Small intestine (tissue), 7 donors: Measurements from ENCODE around the gene DAGLA. TPM values are rescaled to one million over a fixed set of nuclear protein-coding genes. Genes with fewer than 3 reads are reported as not detected.

Experiments
- DNase-seq, 2 donors: peaks; one replicate each; pipeline versions ENCODE4 v3.0.0 to v3.0.0-alpha.2; 2013
- FAIRE-seq: peaks from 2 replicates; lab custom pipeline; 2012; peaks lifted over from hg19 to GRCh38; lab: Jason Lieb, UNC
- H3K27ac ChIP-seq, 3 donors: one replicate each; pipeline ENCODE4 v1.5.1; 2013; ENCODE audit warnings: low read length in 2 of 3, mild to moderate bottlenecking in 2 of 3, control low read depth in 1 of 3, inconsistent platforms in 1 of 3, low read depth in 1 of 3, moderate library complexity in 1 of 3
- H3K27me3 ChIP-seq, 3 donors: one replicate each; pipeline ENCODE4 v1.6.1; 2013; ENCODE audit warnings: low read length in 3 of 3, inconsistent platforms in 1 of 3; ENCODE audit not compliant: control insufficient read depth in 3 of 3, insufficient read depth in 3 of 3
- H3K36me3 ChIP-seq, 3 donors: one replicate each; pipeline ENCODE4 v1.6.1; 2013; ENCODE audit warnings: low read length in 3 of 3, inconsistent platforms in 1 of 3, low read depth in 1 of 3, mild to moderate bottlenecking in 1 of 3, moderate library complexity in 1 of 3; ENCODE audit not compliant: control insufficient read depth in 3 of 3, insufficient read depth in 2 of 3
- H3K4me1 ChIP-seq, 3 donors: one replicate each; pipeline ENCODE4 v1.6.1; 2013; ENCODE audit warnings: low read length in 2 of 3, inconsistent platforms in 1 of 3, low read depth in 1 of 3, mild to moderate bottlenecking in 1 of 3, moderate library complexity in 1 of 3; ENCODE audit not compliant: control insufficient read depth in 3 of 3, insufficient read depth in 2 of 3
- H3K4me3 ChIP-seq, 3 donors: one replicate each; pipeline ENCODE4 v1.5.1; 2013; ENCODE audit warnings: low read length in 3 of 3, control low read depth in 1 of 3, inconsistent platforms in 1 of 3, low read depth in 1 of 3, mild to moderate bottlenecking in 1 of 3, moderate library complexity in 1 of 3
- H3K9me3 ChIP-seq, 2 donors: one replicate each; pipeline ENCODE4 v1.6.1; 2013; ENCODE audit warnings: low read depth in 1 of 2, low read length in 1 of 2; ENCODE audit not compliant: control insufficient read depth in 2 of 2, insufficient read depth in 1 of 2
- WGBS, 3 donors: extraction: QIAGEN DNeasy Blood & Tissue Kit; methylation state at CpG; one replicate each; pipeline ENCODE4 v1.1.7; 2013; 5-methylcytosine and 5-hydroxymethylcytosine counted together
- polyA plus RNA-seq, 4 donors: library from polyadenylated mRNA; stranded (reverse) in 3 of 4; unstranded in 1 of 4; fragments of 200-250 nt in 3 of 4; fragments of 120-200 nt in 1 of 4; gene quantifications; one replicate each; pipeline versions ENCODE4 v1.2.1 to v1.2.3, GENCODE V29; 2013
- donor health status: healthy with polysubstance abuse.
- donor health status: control.
- donor health status: control.
- donor health status: Bipolar disorder and iron deficiency.
- donor health status: healthy.

The DAGLA gene
- polyA plus RNA-seq, 4 donors, result 0.22 to 14.9 (median 3.8) TPM

- WGBS, 3 donors, result 72 to 75% (median 73%) methylated on average over 5 to 6 of the region's 6 CpGs
- no peak overlapping the region for H3K4me3 ChIP-seq
- H3K4me1 ChIP-seq, result peaks cover 0 to 3% (median 0%) of the 10 kb centered on the region in 3 donors
- H3K27me3 ChIP-seq, result no peaks in the 10 kb centered on the region
- H3K9me3 ChIP-seq, result no peaks in the 10 kb centered on the region
- DNase-seq (no peak), FAIRE-seq (no peak)
- no peak overlapping the region for H3K27ac ChIP-seq
- peaks cover 0 to 99% (median 0%) of the 10 kb centered on the region in 3 donors for H3K36me3 ChIP-seq
Observed at GRCh38 chr11:61732705-61733104, 52.5 kb downstream of the DAGLA start.

- FAIRE-seq, result no peak
- no peak overlapping the region for H3K27ac ChIP-seq
- H3K4me1 ChIP-seq, result peaks cover 0 to 3% (median 0%) of the 10 kb centered on the region in 3 donors
- WGBS, 3 donors, result 27 to 30% (median 28%) methylated on average over 13 of the region's 13 CpGs
- H3K4me3 ChIP-seq, result no peak overlapping the region
- H3K36me3 ChIP-seq, result peaks cover 0 to 99% (median 0%) of the 10 kb centered on the region in 3 donors
- DNase-seq, result peak; percentile 84 to 91
- no peaks in the 10 kb centered on the region for H3K9me3 ChIP-seq
- H3K27me3 ChIP-seq, result no peaks in the 10 kb centered on the region
Observed at GRCh38 chr11:61733120-61733978, 53.2 kb downstream of the DAGLA start.

GRCh38 chr11:61734767-61735166 is 54.6 kb downstream of the DAGLA start:
- no peak for FAIRE-seq
- Histone ChIP-seq H3K27me3 (no peaks in the 10 kb centered on the region), H3K27ac (no peak overlapping the region), H3K4me1 (peaks cover 0 to 3% (median 0%) of the 10 kb centered on the region in 3 donors), H3K9me3 (no peaks in the 10 kb centered on the region), H3K36me3 (peaks cover 0 to 98% (median 0%) of the 10 kb centered on the region in 3 donors), H3K4me3 (no peak overlapping the region)
- 93 to 95% (median 94%) methylated on average over 14 of the region's 14 CpGs for WGBS, 3 donors
- DNase-seq, result no peak

- Histone ChIP-seq H3K27me3 (no peaks in the 10 kb centered on the region), H3K4me3 (no peak overlapping the region), H3K4me1 (peaks cover 0 to 3% (median 0%) of the 10 kb centered on the region in 3 donors), H3K9me3 (no peaks in the 10 kb centered on the region), H3K27ac (no peak overlapping the region), H3K36me3 (peaks cover 0 to 98% (median 0%) of the 10 kb centered on the region in 3 donors)
- no peak for DNase-seq
- no peak for FAIRE-seq
- WGBS, 3 donors, result 87 to 93% (median 88%) methylated on average over 15 to 17 of the region's 17 CpGs
Observed at GRCh38 chr11:61735391-61735790, 55.2 kb downstream of the DAGLA start.

GRCh38 chr11:61736310-61736709 is 56.1 kb downstream of the DAGLA start:
- FAIRE-seq (no peak), DNase-seq (no peak)
- H3K9me3 ChIP-seq, result no peaks in the 10 kb centered on the region
- WGBS, 3 donors, result 77 to 87% (median 84%) methylated on average over 5 of the region's 5 CpGs
- no peak overlapping the region for H3K4me3 ChIP-seq
- H3K27ac ChIP-seq, result no peak overlapping the region
- no peaks in the 10 kb centered on the region for H3K27me3 ChIP-seq
- H3K36me3 ChIP-seq, result peaks cover 0 to 98% (median 0%) of the 10 kb centered on the region in 3 donors
- H3K4me1 ChIP-seq, result peaks cover 0 to 3% (median 0%) of the 10 kb centered on the region in 3 donors

GRCh38 chr11:61737131-61737530 is 56.9 kb downstream of the DAGLA start:
- 88 to 91% (median 90%) methylated on average over 10 to 12 of the region's 12 CpGs for WGBS, 3 donors
- no peak for FAIRE-seq
- H3K36me3 ChIP-seq, result peaks cover 0 to 98% (median 0%) of the 10 kb centered on the region in 3 donors

GRCh38 chr11:61737636-61738386 is 57.6 kb downstream of the DAGLA start:
- H3K36me3 ChIP-seq, result peaks cover 0 to 97% (median 2%) of the 10 kb centered on the region in 3 donors
- no peaks in the 10 kb centered on the region for H3K27me3 ChIP-seq
- no peak overlapping the region for H3K27ac ChIP-seq
- no peaks in the 10 kb centered on the region for H3K9me3 ChIP-seq
- DNase-seq (no peak), FAIRE-seq (no peak)
- no peak overlapping the region for H3K4me3 ChIP-seq
- WGBS, 3 donors, result 84 to 89% (median 86%) methylated on average over 23 of the region's 23 CpGs
- peaks cover 0 to 3% (median 0%) of the 10 kb centered on the region in 3 donors for H3K4me1 ChIP-seq

More at GRCh38 chr11:61737131-61737530, 56.9 kb downstream of the DAGLA start:
- Histone ChIP-seq H3K27ac (no peak overlapping the region), H3K9me3 (no peaks in the 10 kb centered on the region), H3K27me3 (no peaks in the 10 kb centered on the region), H3K4me3 (no peak overlapping the region), H3K4me1 (peaks cover 0 to 3% (median 0%) of the 10 kb centered on the region in 3 donors)
- no peak for DNase-seq

GRCh38 chr11:61738776-61739175 is 58.6 kb downstream of the DAGLA start:
- H3K36me3 ChIP-seq, result peaks cover 0 to 95% (median 2%) of the 10 kb centered on the region in 3 donors
- H3K27ac ChIP-seq, result no peak overlapping the region
- FAIRE-seq (no peak), DNase-seq (no peak)
- 79 to 97% (median 91%) methylated on average over 6 to 7 of the region's 7 CpGs for WGBS, 3 donors
- H3K4me1 ChIP-seq, result peaks cover 0 to under 1% (median 0%) of the 10 kb centered on the region in 3 donors
- H3K9me3 ChIP-seq, result no peaks in the 10 kb centered on the region
- no peak overlapping the region for H3K4me3 ChIP-seq
- H3K27me3 ChIP-seq, result no peaks in the 10 kb centered on the region
